MG63 (cell line): ENCODE data around the gene KCNIP4. TPM values are rescaled to one million over a fixed set of nuclear protein-coding genes. Genes with fewer than 3 reads are reported as not detected.

Experiments
- DNase-seq: peaks from one replicate; pipeline ENCODE4 v3.0.0-alpha.2; 2020
- H3K27me3 ChIP-seq: fragments of 250-450 bp; sonication (Bioruptor Pico); 2 replicates; pipeline ENCODE4 v1.5.1; 2020; ENCODE audit warnings: mild to moderate bottlenecking, moderate library complexity
- H3K36me3 ChIP-seq: fragments of 250-450 bp; sonication (Bioruptor Pico); 2 replicates; pipeline ENCODE4 v1.5.1; 2020; ENCODE audit warnings: mild to moderate bottlenecking, moderate library complexity
- H3K4me3 ChIP-seq: fragments of 250-450 bp; sonication (Bioruptor Pico); 2 replicates; pipeline ENCODE4 v1.5.1; 2020; ENCODE audit warnings: mild to moderate bottlenecking, moderate library complexity
- H3K9me3 ChIP-seq: fragments of 250-450 bp; sonication (Bioruptor Pico); 2 replicates; pipeline ENCODE4 v1.5.1; 2020; ENCODE audit warnings: mild to moderate bottlenecking, moderate library complexity
- total RNA-seq: library from RNA; depleted of rRNA; stranded (reverse); fragments of >200 nt; shearing (Covaris generic); gene quantifications from 2 replicates; pipeline ENCODE4 v1.2.3, GENCODE V29; 2014; ENCODE audit warnings: low replicate concordance

KCNIP4 gene
- total RNA-seq, 1 experiment from 2014 or later, result not detected

GRCh38 chr4:21013501-21013900 lies 935.1 kb downstream of the KCNIP4 start:
- H3K36me3 ChIP-seq, result no peaks in the 10 kb centered on the region
- no peaks in the 10 kb centered on the region for H3K9me3 ChIP-seq
- no peaks in the 10 kb centered on the region for H3K27me3 ChIP-seq
- H3K4me3 ChIP-seq, result no peak overlapping the region
- no peak for DNase-seq

GRCh38 chr4:21012851-21013331 lies 935.7 kb downstream of the KCNIP4 start:
- no peaks in the 10 kb centered on the region for H3K9me3 ChIP-seq
- no peak for DNase-seq
- H3K27me3 ChIP-seq, result no peaks in the 10 kb centered on the region
- no peak overlapping the region for H3K4me3 ChIP-seq
- no peaks in the 10 kb centered on the region for H3K36me3 ChIP-seq

GRCh38 chr4:21011106-21011505 lies 937.5 kb downstream of the KCNIP4 start:
- H3K36me3 ChIP-seq, result no peaks in the 10 kb centered on the region
- H3K9me3 ChIP-seq, result no peaks in the 10 kb centered on the region
- no peak for DNase-seq
- H3K4me3 ChIP-seq, result no peak overlapping the region
- no peaks in the 10 kb centered on the region for H3K27me3 ChIP-seq

- Histone ChIP-seq H3K27me3 (no peaks in the 10 kb centered on the region), H3K9me3 (no peaks in the 10 kb centered on the region), H3K36me3 (no peaks in the 10 kb centered on the region), H3K4me3 (no peak overlapping the region)
- no peak for DNase-seq
Observed at GRCh38 chr4:21009956-21010355, 938.6 kb downstream of the KCNIP4 start.

- no peak for DNase-seq
- Histone ChIP-seq H3K36me3 (no peaks in the 10 kb centered on the region), H3K4me3 (no peak overlapping the region), H3K9me3 (no peaks in the 10 kb centered on the region), H3K27me3 (no peaks in the 10 kb centered on the region)
Observed at GRCh38 chr4:21005647-21006046, 942.9 kb downstream of the KCNIP4 start.

GRCh38 chr4:21002976-21003375 lies 945.6 kb downstream of the KCNIP4 start:
- Histone ChIP-seq H3K9me3 (no peaks in the 10 kb centered on the region), H3K27me3 (no peaks in the 10 kb centered on the region), H3K4me3 (no peak overlapping the region), H3K36me3 (no peaks in the 10 kb centered on the region)
- no peak for DNase-seq

GRCh38 chr4:21002286-21002685 lies 946.3 kb downstream of the KCNIP4 start:
- no peak for DNase-seq
- Histone ChIP-seq H3K9me3 (no peaks in the 10 kb centered on the region), H3K4me3 (no peak overlapping the region), H3K36me3 (no peaks in the 10 kb centered on the region), H3K27me3 (no peaks in the 10 kb centered on the region)

GRCh38 chr4:21001490-21001889 lies 947.1 kb downstream of the KCNIP4 start:
- Histone ChIP-seq H3K9me3 (no peaks in the 10 kb centered on the region), H3K4me3 (no peak overlapping the region), H3K27me3 (no peaks in the 10 kb centered on the region), H3K36me3 (no peaks in the 10 kb centered on the region)
- DNase-seq, result no peak

GRCh38 chr4:20997886-20998285 lies 950.7 kb downstream of the KCNIP4 start:
- H3K36me3 ChIP-seq, result no peaks in the 10 kb centered on the region

GRCh38 chr4:20995610-20996009 lies 953.0 kb downstream of the KCNIP4 start:
- Histone ChIP-seq H3K27me3 (no peaks in the 10 kb centered on the region), H3K4me3 (no peak overlapping the region), H3K9me3 (no peaks in the 10 kb centered on the region), H3K36me3 (no peaks in the 10 kb centered on the region)
- DNase-seq, result no peak

More at GRCh38 chr4:20997886-20998285, 950.7 kb downstream of the KCNIP4 start:
- Histone ChIP-seq H3K4me3 (no peak overlapping the region), H3K27me3 (no peaks in the 10 kb centered on the region), H3K9me3 (no peaks in the 10 kb centered on the region)
- no peak for DNase-seq

- no peaks in the 10 kb centered on the region for H3K36me3 ChIP-seq
- no peaks in the 10 kb centered on the region for H3K27me3 ChIP-seq
- DNase-seq, result no peak
- no peaks in the 10 kb centered on the region for H3K9me3 ChIP-seq
- no peak overlapping the region for H3K4me3 ChIP-seq
Observed at GRCh38 chr4:20995015-20995414, 953.6 kb downstream of the KCNIP4 start.

GRCh38 chr4:20992002-20992401 lies 956.6 kb downstream of the KCNIP4 start:
- H3K9me3 ChIP-seq, result no peaks in the 10 kb centered on the region
- no peaks in the 10 kb centered on the region for H3K36me3 ChIP-seq
- no peak for DNase-seq
- no peak overlapping the region for H3K4me3 ChIP-seq
- no peaks in the 10 kb centered on the region for H3K27me3 ChIP-seq

- no peaks in the 10 kb centered on the region for H3K27me3 ChIP-seq
- H3K36me3 ChIP-seq, result no peaks in the 10 kb centered on the region
- no peaks in the 10 kb centered on the region for H3K9me3 ChIP-seq
- no peak for DNase-seq
- no peak overlapping the region for H3K4me3 ChIP-seq
Observed at GRCh38 chr4:20987191-20987590, 961.4 kb downstream of the KCNIP4 start.

GRCh38 chr4:20984576-20984836 lies 964.1 kb downstream of the KCNIP4 start:
- H3K27me3 ChIP-seq, result no peaks in the 10 kb centered on the region
- no peaks in the 10 kb centered on the region for H3K9me3 ChIP-seq
- no peaks in the 10 kb centered on the region for H3K36me3 ChIP-seq
- H3K4me3 ChIP-seq, result no peak overlapping the region
- no peak for DNase-seq

GRCh38 chr4:20983763-20984575 lies 964.6 kb downstream of the KCNIP4 start:
- Histone ChIP-seq H3K36me3 (no peaks in the 10 kb centered on the region), H3K4me3 (no peak overlapping the region)
- DNase-seq, result peak; percentile 33

GRCh38 chr4:20982544-20982943 lies 966.0 kb downstream of the KCNIP4 start:
- no peak for DNase-seq
- no peaks in the 10 kb centered on the region for H3K27me3 ChIP-seq
- no peaks in the 10 kb centered on the region for H3K9me3 ChIP-seq

More at GRCh38 chr4:20983763-20984575, 964.6 kb downstream of the KCNIP4 start:
- no peaks in the 10 kb centered on the region for H3K27me3 ChIP-seq
- H3K9me3 ChIP-seq, result no peaks in the 10 kb centered on the region

GRCh38 chr4:20960291-20960690 lies 988.3 kb downstream of the KCNIP4 start:
- Histone ChIP-seq H3K27me3 (no peaks in the 10 kb centered on the region), H3K4me3 (no peak overlapping the region), H3K9me3 (no peaks in the 10 kb centered on the region), H3K36me3 (no peaks in the 10 kb centered on the region)
- DNase-seq, result no peak

More at GRCh38 chr4:20982544-20982943, 966.0 kb downstream of the KCNIP4 start:
- no peak overlapping the region for H3K4me3 ChIP-seq
- no peaks in the 10 kb centered on the region for H3K36me3 ChIP-seq

GRCh38 chr4:20954541-20954940 lies 994.0 kb downstream of the KCNIP4 start:
- no peak overlapping the region for H3K4me3 ChIP-seq
- H3K9me3 ChIP-seq, result no peaks in the 10 kb centered on the region
- no peaks in the 10 kb centered on the region for H3K27me3 ChIP-seq
- no peaks in the 10 kb centered on the region for H3K36me3 ChIP-seq
- DNase-seq, result peak; percentile 9
